Adrenal gland (tissue), 5 donors: ENCODE data around the gene FBXO41.

Experiments
- POLR2A ChIP-seq, 2 donors: fragments of 450-650 bp; IDR thresholded peaks; one replicate each; pipeline ENCODE4 v1.6.1; 2017; ENCODE audit warnings: antibody characterized with exemption in 2 of 2, mild to moderate bottlenecking in 2 of 2, moderate library complexity in 1 of 2
- TF ChIP-seq, protein P1 (sequence below), 6 experiments: fragments of 450-650 bp in 4 of 6; fragments of 200-600 bp in 2 of 6; sonication (generic) in 1 of 6; IDR thresholded peaks; 1 replicate in 5 of 6; 2 replicates in 1 of 6; pipeline versions ENCODE4 v1.5.1 to v1.8.0; 2016 to 2021; ENCODE audit warnings: antibody characterized with exemption in 6 of 6, mild to moderate bottlenecking in 2 of 6, moderate library complexity in 1 of 6
- donor health status: DM: no; HTN: no; CAD: no.

GRCh38 chr2:73227086-73227485 lies 57.2 kb downstream of the FBXO41 start:
- no peak for TF ChIP-seq POLR2A (IDR thresholded peaks at IDR 0.05)
- TF ChIP-seq, protein P1, sequence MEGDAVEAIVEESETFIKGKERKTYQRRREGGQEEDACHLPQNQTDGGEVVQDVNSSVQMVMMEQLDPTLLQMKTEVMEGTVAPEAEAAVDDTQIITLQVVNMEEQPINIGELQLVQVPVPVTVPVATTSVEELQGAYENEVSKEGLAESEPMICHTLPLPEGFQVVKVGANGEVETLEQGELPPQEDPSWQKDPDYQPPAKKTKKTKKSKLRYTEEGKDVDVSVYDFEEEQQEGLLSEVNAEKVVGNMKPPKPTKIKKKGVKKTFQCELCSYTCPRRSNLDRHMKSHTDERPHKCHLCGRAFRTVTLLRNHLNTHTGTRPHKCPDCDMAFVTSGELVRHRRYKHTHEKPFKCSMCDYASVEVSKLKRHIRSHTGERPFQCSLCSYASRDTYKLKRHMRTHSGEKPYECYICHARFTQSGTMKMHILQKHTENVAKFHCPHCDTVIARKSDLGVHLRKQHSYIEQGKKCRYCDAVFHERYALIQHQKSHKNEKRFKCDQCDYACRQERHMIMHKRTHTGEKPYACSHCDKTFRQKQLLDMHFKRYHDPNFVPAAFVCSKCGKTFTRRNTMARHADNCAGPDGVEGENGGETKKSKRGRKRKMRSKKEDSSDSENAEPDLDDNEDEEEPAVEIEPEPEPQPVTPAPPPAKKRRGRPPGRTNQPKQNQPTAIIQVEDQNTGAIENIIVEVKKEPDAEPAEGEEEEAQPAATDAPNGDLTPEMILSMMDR (IDR thresholded peaks at IDR 0.05) = no peak
